D721Med (cell line): ENCODE results near the gene PDLIM5.

Experiments
- DNase-seq: peaks from one replicate; pipeline ENCODE4 v3.0.0; 2011; ENCODE audit warnings: low spot score; ENCODE audit not compliant: insufficient read length
- FAIRE-seq: peaks from 2 replicates; lab custom pipeline; 2011; peaks lifted over from hg19 to GRCh38; lab: Jason Lieb, UNC
- TF ChIP-seq, protein P1 (sequence below): IDR thresholded peaks from 2 replicates; pipeline ENCODE4 v1.5.1; 2012; ENCODE audit warnings: mild to moderate bottlenecking, control low read depth; ENCODE audit not compliant: insufficient read depth; ENCODE audit errors: missing control alignments

The PDLIM5 gene

DNA sequence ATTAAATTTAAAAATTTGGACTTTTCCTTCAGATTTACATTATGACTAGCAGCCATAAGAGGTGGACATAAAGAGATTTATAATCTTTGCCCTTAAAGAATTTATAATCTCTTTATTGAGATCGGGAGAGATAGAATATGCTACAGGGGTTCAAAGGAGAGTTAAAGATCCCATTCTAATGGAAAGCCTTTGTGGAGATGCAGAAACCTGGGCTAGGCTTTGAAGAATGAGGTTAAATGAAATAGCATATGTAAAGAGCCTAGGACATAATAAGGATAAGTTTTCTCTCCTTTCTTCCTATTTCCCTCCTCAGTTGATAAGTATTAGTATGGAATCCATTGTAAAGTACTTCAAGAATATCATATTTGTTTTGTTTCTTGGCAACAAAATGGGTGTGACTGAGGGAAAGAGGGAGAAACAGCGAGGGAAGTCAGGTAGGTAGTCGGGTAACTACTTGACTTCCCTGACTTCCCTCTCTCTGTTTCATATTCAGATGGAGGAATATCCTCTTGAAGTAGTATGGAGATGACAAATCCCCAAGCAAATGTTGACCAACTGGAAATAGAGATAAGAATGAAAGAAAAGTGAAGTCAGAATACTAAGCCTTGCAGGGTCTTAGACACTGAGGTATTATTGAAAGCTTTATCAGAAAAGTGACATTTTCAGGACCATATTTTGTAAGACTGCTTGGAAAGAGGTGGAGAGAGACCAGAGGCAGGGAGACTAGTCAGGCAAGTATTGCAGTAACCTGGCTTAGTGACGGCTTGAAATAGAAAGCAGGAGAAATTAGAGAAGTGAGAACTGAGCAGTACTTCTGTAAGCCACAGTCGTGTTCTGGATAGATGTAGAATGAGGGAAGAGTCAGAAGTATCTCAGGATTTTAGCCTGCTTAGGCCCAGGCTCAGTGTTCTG is 82.9 kb downstream of the PDLIM5 start:
- TF ChIP-seq, protein P1, sequence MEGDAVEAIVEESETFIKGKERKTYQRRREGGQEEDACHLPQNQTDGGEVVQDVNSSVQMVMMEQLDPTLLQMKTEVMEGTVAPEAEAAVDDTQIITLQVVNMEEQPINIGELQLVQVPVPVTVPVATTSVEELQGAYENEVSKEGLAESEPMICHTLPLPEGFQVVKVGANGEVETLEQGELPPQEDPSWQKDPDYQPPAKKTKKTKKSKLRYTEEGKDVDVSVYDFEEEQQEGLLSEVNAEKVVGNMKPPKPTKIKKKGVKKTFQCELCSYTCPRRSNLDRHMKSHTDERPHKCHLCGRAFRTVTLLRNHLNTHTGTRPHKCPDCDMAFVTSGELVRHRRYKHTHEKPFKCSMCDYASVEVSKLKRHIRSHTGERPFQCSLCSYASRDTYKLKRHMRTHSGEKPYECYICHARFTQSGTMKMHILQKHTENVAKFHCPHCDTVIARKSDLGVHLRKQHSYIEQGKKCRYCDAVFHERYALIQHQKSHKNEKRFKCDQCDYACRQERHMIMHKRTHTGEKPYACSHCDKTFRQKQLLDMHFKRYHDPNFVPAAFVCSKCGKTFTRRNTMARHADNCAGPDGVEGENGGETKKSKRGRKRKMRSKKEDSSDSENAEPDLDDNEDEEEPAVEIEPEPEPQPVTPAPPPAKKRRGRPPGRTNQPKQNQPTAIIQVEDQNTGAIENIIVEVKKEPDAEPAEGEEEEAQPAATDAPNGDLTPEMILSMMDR: no peak
- DNase-seq (no peak), FAIRE-seq (no peak)

DNA sequence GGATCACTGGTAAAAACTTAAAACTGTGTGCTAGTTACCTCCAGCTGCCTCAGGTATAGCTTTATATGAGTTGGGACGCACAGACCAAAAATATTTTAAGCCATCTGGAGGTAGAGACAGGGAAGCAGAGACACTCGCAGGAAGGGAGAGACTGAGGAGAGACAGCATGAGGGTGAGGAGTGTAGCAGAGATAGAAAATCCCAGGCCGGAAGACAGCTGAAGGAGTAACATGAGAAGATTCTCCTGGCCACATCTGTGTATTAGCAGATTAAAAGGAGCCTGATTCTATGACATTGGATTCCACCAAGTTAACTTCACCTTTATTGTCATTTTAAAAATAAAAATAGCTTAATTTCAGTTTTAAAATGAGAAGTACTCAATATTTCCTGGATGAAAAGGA is 84.3 kb downstream of the PDLIM5 start:
- TF ChIP-seq, protein P1: no peak
- DNase-seq: no peak
- no peak for FAIRE-seq

DNA sequence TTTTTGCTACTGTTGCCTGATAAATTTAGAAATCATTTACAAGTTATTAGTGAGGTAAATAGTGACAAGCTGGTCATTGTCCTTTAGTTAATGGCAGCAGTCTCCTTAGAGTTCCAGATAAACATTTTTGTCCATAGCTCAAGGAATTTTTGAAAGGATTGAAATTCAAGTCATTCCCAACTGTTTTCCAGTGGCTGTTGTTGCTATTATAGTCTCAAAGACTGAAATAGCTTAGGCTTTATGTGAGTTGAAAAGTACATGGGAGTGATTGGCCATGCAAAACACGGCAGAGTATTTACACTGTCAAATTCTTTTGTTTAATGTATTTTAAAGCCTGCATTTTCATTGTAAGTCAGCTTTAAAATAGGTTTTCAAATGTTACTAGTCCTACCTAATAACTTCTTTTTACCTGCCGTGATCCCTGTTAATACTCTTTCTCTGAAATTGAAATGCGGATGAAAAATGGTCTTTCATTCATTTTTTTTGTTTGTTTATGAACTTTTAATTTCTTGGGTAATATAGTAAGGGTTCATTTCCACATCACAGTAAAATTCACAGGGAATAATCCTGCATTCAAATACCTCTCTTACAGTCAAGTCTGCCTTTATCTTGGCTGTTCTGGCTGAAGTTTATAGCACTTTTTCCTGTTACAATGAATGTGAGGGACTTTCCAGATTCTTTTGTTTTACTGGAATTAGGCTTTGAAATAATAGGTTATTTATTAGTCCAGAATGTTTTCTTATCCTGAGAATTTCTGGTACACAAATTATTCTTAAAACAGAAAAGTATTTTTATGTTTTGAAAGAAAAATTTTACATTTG is 85.1 kb downstream of the PDLIM5 start:
- FAIRE-seq (no peak), DNase-seq (no peak)

DNA sequence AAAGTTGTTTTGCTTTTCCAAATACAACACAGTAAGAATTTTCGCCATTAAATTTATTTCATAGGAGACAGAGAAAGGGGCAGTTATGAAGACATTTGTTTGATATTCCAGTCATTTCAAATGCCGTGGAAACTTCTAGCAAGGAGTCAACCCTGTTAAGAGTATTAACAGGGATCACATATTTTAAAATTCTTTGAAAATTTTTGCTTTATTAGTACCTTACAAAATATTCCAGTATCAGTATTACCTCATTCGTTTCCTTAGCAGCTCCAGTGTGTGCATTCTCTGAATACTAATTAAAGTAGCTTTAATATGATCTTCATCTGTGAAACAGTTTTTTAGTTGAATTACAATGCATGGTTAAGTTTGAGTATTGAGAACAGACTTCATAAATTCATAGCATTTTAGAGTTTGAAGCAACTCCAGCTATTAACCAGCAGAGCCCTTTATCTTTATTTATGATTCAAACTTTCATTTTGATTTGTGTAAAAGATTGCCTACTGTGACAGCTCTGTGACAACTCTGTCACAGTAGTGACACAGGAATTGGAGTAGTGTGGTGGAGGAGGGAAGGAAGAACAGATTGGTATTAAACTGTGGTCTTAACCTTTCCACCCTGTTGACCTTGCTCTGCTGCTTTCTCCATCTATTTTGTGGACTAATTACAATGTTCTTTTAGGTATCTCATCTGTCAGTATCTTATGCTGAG is 86.3 kb downstream of the PDLIM5 start:
- FAIRE-seq (no peak), DNase-seq (no peak)
- TF ChIP-seq, protein P1: no peak

More for the DNA sequence above, 85.1 kb downstream of the PDLIM5 start:
- TF ChIP-seq, protein P1: no peak

DNA sequence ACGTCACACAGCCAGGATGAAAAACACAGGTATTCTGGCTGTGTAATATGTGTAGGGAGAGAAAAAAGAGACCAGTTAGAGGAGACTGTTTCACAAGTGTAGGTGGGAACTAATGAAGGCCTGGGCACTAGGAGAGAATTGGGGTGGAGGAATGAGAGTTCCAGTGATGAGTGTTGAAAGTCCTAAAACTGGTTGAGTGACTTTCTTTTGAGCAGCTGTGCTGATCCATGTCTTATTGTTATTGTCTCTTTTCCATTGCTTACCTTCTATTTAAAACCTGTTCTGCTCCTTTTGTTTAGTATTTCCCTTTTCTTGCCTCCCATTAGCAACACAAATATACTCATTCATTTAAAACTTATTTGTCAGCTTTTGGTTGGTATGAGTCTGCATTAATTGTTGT is 88.7 kb downstream of the PDLIM5 start:
- TF ChIP-seq, protein P1: no peak
- FAIRE-seq (no peak), DNase-seq (no peak)

DNA sequence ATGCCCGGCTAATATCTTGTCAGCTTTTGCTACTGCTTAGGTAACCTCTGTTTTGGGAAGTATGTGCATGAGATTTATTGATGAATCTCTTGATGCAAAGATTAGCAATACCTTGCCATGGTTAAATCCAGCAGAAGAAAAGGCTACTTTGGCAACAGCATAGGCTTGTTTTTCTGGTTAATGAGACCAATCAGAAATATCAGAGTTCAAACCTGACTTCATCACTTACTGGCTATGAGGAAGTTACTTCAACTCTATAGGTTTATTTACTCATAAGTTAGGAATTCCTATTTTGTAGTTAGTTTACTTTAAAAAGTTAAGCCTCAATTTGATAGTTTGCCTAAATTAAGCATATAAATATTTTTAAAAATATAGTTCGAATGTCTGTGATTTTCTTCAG is 93.1 kb downstream of the PDLIM5 start:
- TF ChIP-seq, protein P1: no peak
- FAIRE-seq (no peak), DNase-seq (no peak)
